HepG2 (cell line): ENCODE measurements around the gene TK2. TPM values are rescaled to one million over a fixed set of nuclear protein-coding genes. Genes with fewer than 3 reads are reported as not detected.

Experiments used
- ARNTL ChIP-seq: sonication (generic); formaldehyde crosslinking; IDR thresholded peaks from 2 replicates; pipeline ENCODE4 v1.4.0; 2020; ENCODE audit warnings: mild to moderate bottlenecking, missing genetic modification reagents
- BHLHE40 ChIP-seq: IDR thresholded peaks from 2 replicates; pipeline ENCODE4 v1.6.1; 2011; ENCODE audit warnings: low read length, improper control_type of control experiment
- CERS6 ChIP-seq: sonication (generic); formaldehyde crosslinking; IDR thresholded peaks from 2 replicates; pipeline ENCODE4 v1.5.0; 2020; ENCODE audit warnings: missing genetic modification reagents
- DMAP1 ChIP-seq: IDR thresholded peaks from 2 replicates; pipeline ENCODE4 v1.6.1; 2016
- EHMT2 ChIP-seq: fragments of 200-600 bp; sonication (generic); IDR thresholded peaks from 2 replicates; pipeline ENCODE4 v1.7.0; 2017; ENCODE audit warnings: antibody characterized with exemption, low read depth, low read length, borderline replicate concordance
- HOXD1 ChIP-seq: sonication (generic); formaldehyde crosslinking; IDR thresholded peaks from 2 replicates; pipeline ENCODE4 v1.5.0; 2020; ENCODE audit warnings: missing genetic modification reagents
- NBN ChIP-seq: fragments of 450-650 bp; conservative IDR thresholded peaks from 2 replicates; pipeline ENCODE4 v1.6.1; 2017
- PBX3 ChIP-seq: sonication (generic); formaldehyde crosslinking; IDR thresholded peaks from 2 replicates; pipeline ENCODE4 v1.8.1; 2023; ENCODE audit warnings: missing genetic modification reagents, inconsistent platforms, borderline replicate concordance
- PRMT3 ChIP-seq: sonication (generic); formaldehyde crosslinking; IDR thresholded peaks from 2 replicates; pipeline ENCODE4 v1.8.1; 2022; ENCODE audit warnings: low read depth, mild to moderate bottlenecking, moderate library complexity, missing genetic modification reagents, borderline replicate concordance
- RXRB ChIP-seq: IDR thresholded peaks from 2 replicates; pipeline ENCODE4 v1.6.1; 2016; ENCODE audit warnings: borderline replicate concordance, missing genetic modification reagents, missing compliant biosample characterization
- TARDBP ChIP-seq: sonication (generic); formaldehyde crosslinking; IDR thresholded peaks from 2 replicates; pipeline ENCODE4 v1.8.0; 2022; ENCODE audit warnings: mild to moderate bottlenecking, missing genetic modification reagents
- ZBTB42 ChIP-seq: sonication (generic); formaldehyde crosslinking; IDR thresholded peaks from 2 replicates; pipeline ENCODE4 v1.5.0; 2020; ENCODE audit warnings: mild to moderate bottlenecking, missing genetic modification reagents
- ZBTB7B ChIP-seq: sonication (generic); formaldehyde crosslinking; IDR thresholded peaks from 2 replicates; pipeline ENCODE4 v1.4.0; 2020; ENCODE audit warnings: missing genetic modification reagents
- ZFAT ChIP-seq: sonication (generic); formaldehyde crosslinking; conservative IDR thresholded peaks from 2 replicates; pipeline ENCODE4 v1.8.1; 2023; ENCODE audit warnings: missing genetic modification reagents, inconsistent platforms
- ZNF274 ChIP-seq: sonication (generic); formaldehyde crosslinking; IDR thresholded peaks from 2 replicates; pipeline ENCODE4 v1.5.1; 2020; ENCODE audit warnings: mild to moderate bottlenecking, missing genetic modification reagents
- ZNF556 ChIP-seq: sonication (generic); formaldehyde crosslinking; IDR thresholded peaks from 2 replicates; pipeline ENCODE4 v1.4.0; 2020; ENCODE audit warnings: mild to moderate bottlenecking, missing genetic modification reagents, borderline replicate concordance
- ZNF567 ChIP-seq: sonication (generic); formaldehyde crosslinking; IDR thresholded peaks from 2 replicates; pipeline ENCODE4 v1.8.1; 2023; ENCODE audit warnings: mild to moderate bottlenecking, missing genetic modification reagents, borderline replicate concordance
- ZNF788 ChIP-seq: sonication (generic); formaldehyde crosslinking; IDR thresholded peaks from 2 replicates; pipeline ENCODE4 v1.5.0; 2020; ENCODE audit warnings: mild to moderate bottlenecking, missing genetic modification reagents, borderline replicate concordance
- ZNF841 ChIP-seq: sonication (generic); formaldehyde crosslinking; IDR thresholded peaks from 2 replicates; pipeline ENCODE4 v1.8.1; 2023; ENCODE audit warnings: missing genetic modification reagents, borderline replicate concordance
- ZSCAN29 ChIP-seq: sonication (generic); formaldehyde crosslinking; conservative IDR thresholded peaks from 2 replicates; pipeline ENCODE4 v1.4.0; 2020; ENCODE audit warnings: mild to moderate bottlenecking, missing genetic modification reagents
- polyA plus RNA-seq, 8 experiments: library from polyadenylated mRNA; depleted of rRNA in 3 of 8; stranded (reverse) in 7 of 8; unstranded in 1 of 8; fragments of >200 nt; fragmentation: Illumina TruSeq in 4 of 8; extraction: Trizol in 4 of 8; gene quantifications; 2 replicates each; pipeline versions ENCODE4 v1.2.1 to v1.2.3, GENCODE V29; 2011 to 2016; ENCODE audit warnings: low read depth in 4 of 8, missing spikeins in 1 of 8, mixed read lengths in 1 of 8; ENCODE audit not compliant: insufficient read depth in 1 of 8
- total RNA-seq, 5 experiments: library from RNA; depleted of rRNA; stranded (reverse); fragments of >200 nt; fragmentation: Illumina TruSeq; extraction: Trizol; gene quantifications; 2 replicates each; pipeline ENCODE4 v1.2.3, GENCODE V29; 2016; ENCODE audit warnings: low read depth in 1 of 5
- TF ChIP-seq, protein P1 (sequence below): sonication (generic); formaldehyde crosslinking; IDR thresholded peaks from 2 replicates; pipeline ENCODE4 v1.4.0; 2020; ENCODE audit warnings: mild to moderate bottlenecking, low read depth, missing genetic modification reagents
- TF ChIP-seq, protein P2 (sequence below): IDR thresholded peaks from 2 replicates; pipeline ENCODE4 v1.6.1; 2016; ENCODE audit warnings: missing biosample characterization, missing genetic modification reagents, low read depth

Gene TK2
- total and polyA plus RNA-seq, 2 of the 13 experiments (the other 11 are each of a cell fraction or from before 2014, with no cell fraction given) = 18.7 to 21.0 TPM

DNA sequence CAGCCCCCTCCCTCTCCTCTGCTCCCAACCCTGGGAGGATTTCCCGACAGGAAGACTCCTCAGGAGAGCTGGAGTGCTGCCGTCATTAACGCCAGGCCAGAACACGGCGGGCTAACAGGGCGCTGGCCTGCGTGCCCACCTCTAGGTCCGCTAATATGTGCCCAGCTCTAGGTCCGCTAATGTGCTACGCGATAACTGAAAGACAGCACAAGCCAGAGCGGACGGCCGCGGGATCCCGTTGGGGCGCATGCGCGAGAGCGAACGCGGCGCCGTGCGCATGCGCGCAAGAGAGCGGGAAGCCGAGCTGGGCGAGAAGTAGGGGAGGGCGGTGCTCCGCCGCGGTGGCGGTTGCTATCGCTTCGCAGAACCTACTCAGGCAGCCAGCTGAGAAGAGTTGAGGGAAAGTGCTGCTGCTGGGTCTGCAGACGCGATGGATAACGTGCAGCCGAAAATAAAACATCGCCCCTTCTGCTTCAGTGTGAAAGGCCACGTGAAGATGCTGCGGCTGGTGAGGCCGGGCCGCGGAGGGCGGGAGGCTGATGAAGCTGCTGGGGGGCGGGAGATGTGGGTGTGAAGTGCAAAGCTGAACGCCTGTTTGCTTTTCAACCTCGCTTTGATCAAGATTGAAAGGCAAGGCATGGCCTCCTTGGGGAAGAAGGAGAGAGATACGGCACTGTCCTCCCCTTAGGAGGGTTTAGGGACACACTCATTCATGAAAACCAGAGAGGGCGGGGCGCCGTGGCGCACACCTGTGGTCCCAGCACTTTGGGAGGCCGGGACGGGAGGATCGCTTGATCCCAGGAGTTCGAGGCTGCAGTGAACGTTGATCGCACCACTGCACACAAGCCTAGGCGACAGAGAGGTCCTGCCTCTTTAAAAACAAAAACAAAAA lies 2.6 kb upstream of the TK2 start, which contains the start of gene CKLF (continued):
- TF ChIP-seq, protein P1, sequence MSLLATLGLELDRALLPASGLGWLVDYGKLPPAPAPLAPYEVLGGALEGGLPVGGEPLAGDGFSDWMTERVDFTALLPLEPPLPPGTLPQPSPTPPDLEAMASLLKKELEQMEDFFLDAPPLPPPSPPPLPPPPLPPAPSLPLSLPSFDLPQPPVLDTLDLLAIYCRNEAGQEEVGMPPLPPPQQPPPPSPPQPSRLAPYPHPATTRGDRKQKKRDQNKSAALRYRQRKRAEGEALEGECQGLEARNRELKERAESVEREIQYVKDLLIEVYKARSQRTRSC (CRISPR knock-in tag) = no peak; the same call in 1 of the 2 replicates
- TF ChIP-seq CERS6 (peak; percentile 97), ARNTL (CRISPR knock-in tag) (peak; percentile 14), PRMT3 (CRISPR knock-in tag) (peak; percentile 94), TARDBP (CRISPR knock-in tag) (peak; percentile 84), BHLHE40 (no peak), NBN (no peak), ZNF274 (CRISPR knock-in tag) (peak; percentile 100), ZNF556 (peak; percentile 16; the same call in 1 of the 2 replicates), ZBTB7B (CRISPR knock-in tag) (peak; percentile 84), ZBTB42 (CRISPR knock-in tag) (peak; percentile 93), RXRB (CRISPR knock-in tag) (peak; percentile 59), ZNF841 (CRISPR knock-in tag) (peak; percentile 98), ZNF788 (CRISPR knock-in tag) (peak; percentile 97), EHMT2 (peak; percentile 32; the same call in 1 of the 2 replicates), ZNF567 (peak; percentile 96; the same call in 1 of the 2 replicates), HOXD1 (peak; percentile 95), ZSCAN29 (CRISPR knock-in tag) (no peak; the same call in 1 of the 2 replicates), DMAP1 (CRISPR knock-in tag) (peak; percentile 92), ZFAT (CRISPR knock-in tag) (0 out of 2 replicates have a peak, but pooled peaks have one; percentile 90), PBX3 (CRISPR knock-in tag) (peak; percentile 94)
- TF ChIP-seq, protein P2, sequence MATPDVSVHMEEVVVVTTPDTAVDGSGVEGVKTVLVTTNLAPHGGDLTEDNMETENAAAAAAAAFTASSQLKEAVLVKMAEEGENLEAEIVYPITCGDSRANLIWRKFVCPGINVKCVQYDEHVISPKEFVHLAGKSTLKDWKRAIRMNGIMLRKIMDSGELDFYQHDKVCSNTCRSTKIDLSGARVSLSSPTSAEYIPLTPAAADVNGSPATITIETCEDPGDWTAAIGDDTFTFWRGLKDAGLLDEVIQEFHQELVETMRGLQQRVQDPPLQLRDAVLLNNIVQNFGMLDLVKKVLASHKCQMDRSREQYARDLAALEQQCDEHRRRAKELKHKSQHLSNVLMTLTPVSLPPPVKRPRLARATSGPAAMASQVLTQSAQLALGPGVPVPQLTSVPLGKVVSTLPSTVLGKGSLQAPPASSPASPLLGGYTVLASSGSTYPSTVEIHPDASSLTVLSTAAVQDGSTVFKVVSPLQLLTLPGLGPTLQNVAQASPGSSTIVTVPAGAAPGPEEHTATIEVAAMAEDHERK (CRISPR knock-in tag) = peak; percentile 53; the same call in 1 of the 2 replicates
